H9 (cell line): ENCODE data around the gene KCNJ16. TPM values are rescaled to one million over a fixed set of nuclear protein-coding genes. Genes with fewer than 3 reads are reported as not detected.

Experiments used
- DNase-seq: peaks from one replicate; pipeline ENCODE4 v3.0.0-alpha.2; 2017
- H2AFZ ChIP-seq: one replicate; pipeline ENCODE4 v1.6.1; 2013; ENCODE audit warnings: mild to moderate bottlenecking, low read length, control low read depth, moderate library complexity
- H2AK5ac ChIP-seq: 2 replicates; pipeline ENCODE4 v1.6.1; 2013; ENCODE audit warnings: low read length, control low read depth, mixed read lengths; ENCODE audit not compliant: insufficient read length
- H2BK120ac ChIP-seq: one replicate; pipeline ENCODE4 v1.6.1; 2013; ENCODE audit warnings: low read depth, mild to moderate bottlenecking, low read length, control low read depth, inconsistent platforms; ENCODE audit not compliant: poor library complexity, severe bottlenecking
- H2BK12ac ChIP-seq: 2 replicates; pipeline ENCODE4 v1.6.1; 2013; ENCODE audit warnings: low read length, control low read depth, mixed read lengths, low read depth; ENCODE audit not compliant: insufficient read length
- H2BK15ac ChIP-seq: 2 replicates; pipeline ENCODE4 v1.6.1; 2013; ENCODE audit warnings: low read depth, low read length, control low read depth
- H2BK20ac ChIP-seq: one replicate; pipeline ENCODE4 v1.6.1; 2013; ENCODE audit warnings: low read depth, mild to moderate bottlenecking, low read length, control low read depth, inconsistent platforms; ENCODE audit not compliant: poor library complexity, severe bottlenecking
- H2BK5ac ChIP-seq: 2 replicates; pipeline ENCODE4 v1.6.1; 2013; ENCODE audit warnings: low read length, control low read depth, mixed read lengths; ENCODE audit not compliant: insufficient read length
- H3K14ac ChIP-seq: 2 replicates; pipeline ENCODE4 v1.6.1; 2013; ENCODE audit warnings: low read length, control low read depth; ENCODE audit not compliant: insufficient read depth
- H3K18ac ChIP-seq: 2 replicates; pipeline ENCODE4 v1.6.1; 2013; ENCODE audit warnings: low read depth, mild to moderate bottlenecking, mixed read lengths, low read length, control low read depth; ENCODE audit not compliant: insufficient read length
- H3K23ac ChIP-seq: 2 replicates; pipeline ENCODE4 v1.6.1; 2013; ENCODE audit warnings: low read length, control low read depth, mixed read lengths, low read depth; ENCODE audit not compliant: insufficient read length
- H3K23me2 ChIP-seq: 2 replicates; pipeline ENCODE4 v1.6.1; 2013; ENCODE audit warnings: low read depth, mild to moderate bottlenecking, mixed read lengths, low read length, control low read depth; ENCODE audit not compliant: insufficient read length, poor library complexity, severe bottlenecking
- H3K27ac ChIP-seq: 2 replicates; pipeline ENCODE4 v1.5.1; 2013; ENCODE audit warnings: low read length, control low read depth, mixed read lengths, low read depth; ENCODE audit not compliant: insufficient read length
- H3K27me3 ChIP-seq: 2 replicates; pipeline ENCODE4 v1.6.1; 2013; ENCODE audit warnings: low read length, control low read depth, inconsistent platforms; ENCODE audit not compliant: insufficient read depth
- H3K4ac ChIP-seq: 2 replicates; pipeline ENCODE4 v1.6.1; 2013; ENCODE audit warnings: low read depth, mild to moderate bottlenecking, control low read depth, inconsistent platforms, low read length, moderate library complexity
- H3K4me1 ChIP-seq: 2 replicates; pipeline ENCODE4 v1.6.1; 2013; ENCODE audit warnings: low read length, control low read depth, inconsistent platforms; ENCODE audit not compliant: insufficient read depth
- H3K4me2 ChIP-seq: 2 replicates; pipeline ENCODE4 v1.6.1; 2013; ENCODE audit warnings: low read length, control low read depth, mixed read lengths; ENCODE audit not compliant: insufficient read length, insufficient read depth
- H3K56ac ChIP-seq: 2 replicates; pipeline ENCODE4 v1.6.1; 2013; ENCODE audit warnings: low read depth, mild to moderate bottlenecking, mixed read lengths, low read length, control low read depth; ENCODE audit not compliant: insufficient read length
- H3K79me1 ChIP-seq: 2 replicates; pipeline ENCODE4 v1.6.1; 2013; ENCODE audit warnings: low read depth, mild to moderate bottlenecking, moderate library complexity, low read length, control low read depth, inconsistent platforms; ENCODE audit not compliant: insufficient read depth, poor library complexity, severe bottlenecking
- H3K79me2 ChIP-seq: 2 replicates; pipeline ENCODE4 v1.6.1; 2013; ENCODE audit warnings: low read length, control low read depth, inconsistent platforms; ENCODE audit not compliant: insufficient read depth
- H3K9ac ChIP-seq: 2 replicates; pipeline ENCODE4 v1.6.1; 2013; ENCODE audit warnings: low read length, control low read depth, mixed read lengths; ENCODE audit not compliant: insufficient read length; ENCODE audit errors: extremely low read depth
- H3K9me3 ChIP-seq: one replicate; pipeline ENCODE4 v1.6.1; 2013; ENCODE audit warnings: low read depth, low read length, inconsistent platforms; ENCODE audit not compliant: control insufficient read depth
- H3T11ph ChIP-seq: one replicate; pipeline ENCODE4 v1.6.1; 2013; ENCODE audit warnings: mild to moderate bottlenecking, low read length, control low read depth, inconsistent platforms
- H4K20me1 ChIP-seq: one replicate; pipeline ENCODE4 v1.6.1; 2013; ENCODE audit not compliant: control insufficient read depth, insufficient read length, insufficient read depth
- H4K5ac ChIP-seq: 2 replicates; pipeline ENCODE4 v1.6.1; 2013; ENCODE audit warnings: low read depth, mild to moderate bottlenecking, mixed read lengths, low read length, control low read depth; ENCODE audit not compliant: insufficient read length
- H4K8ac ChIP-seq: replicated peaks from 2 replicates; pipeline ENCODE4 v1.6.1; 2013; ENCODE audit warnings: low read length, control low read depth, mixed read lengths, low read depth; ENCODE audit not compliant: insufficient read length
- H4K91ac ChIP-seq: 2 replicates; pipeline ENCODE4 v1.6.1; 2013; ENCODE audit warnings: low read depth, mild to moderate bottlenecking, moderate library complexity, mixed read lengths, low read length, control low read depth; ENCODE audit not compliant: insufficient read length
- H3K27ac Mint-ChIP-seq, 3 experiments: 2 replicates in 2 of 3; 3 replicates in 1 of 3; pipeline ENCODE4 v1.8.0; 2020 to 2021; ENCODE audit warnings: mixed read lengths in 3 of 3, mild to moderate bottlenecking in 1 of 3, moderate library complexity in 1 of 3
- H3K27me3 Mint-ChIP-seq: 2 replicates; pipeline ENCODE4 v1.8.0; 2021; ENCODE audit warnings: low read depth, mild to moderate bottlenecking, moderate library complexity, mixed read lengths
- H3K36me3 Mint-ChIP-seq, 3 experiments: 2 replicates in 2 of 3; 3 replicates in 1 of 3; pipeline ENCODE4 v1.8.0; 2020 to 2021; ENCODE audit warnings: low read depth in 3 of 3, mixed read lengths in 3 of 3; ENCODE audit not compliant: insufficient read depth in 1 of 3
- H3K4me1 Mint-ChIP-seq, 2 experiments: 2 replicates each; pipeline ENCODE4 v1.8.0; 2020; ENCODE audit warnings: mixed read lengths in 2 of 2
- H3K4me3 Mint-ChIP-seq, 2 experiments: 2 replicates in 1 of 2; 3 replicates in 1 of 2; pipeline ENCODE4 v1.8.0; 2020 to 2021; ENCODE audit warnings: mild to moderate bottlenecking in 2 of 2, mixed read lengths in 2 of 2, moderate library complexity in 1 of 2
- H3K9me3 Mint-ChIP-seq, 2 experiments: 2 replicates in 1 of 2; 3 replicates in 1 of 2; pipeline ENCODE4 v1.8.0; 2020; ENCODE audit warnings: mild to moderate bottlenecking in 2 of 2, mixed read lengths in 2 of 2, moderate library complexity in 1 of 2
- WGBS: extraction: QIAGEN DNeasy Blood & Tissue Kit; methylation state at CpG from one replicate; pipeline ENCODE4 v1.1.7; 2013; ENCODE audit warnings: missing lambda C conversion rate, low lambda C conversion rate, mixed read lengths; ENCODE audit not compliant: insufficient read length; ENCODE audit errors: extremely low coverage; 5-methylcytosine and 5-hydroxymethylcytosine counted together
- total RNA-seq: library from RNA; stranded (reverse); gene quantifications from 2 replicates; pipeline ENCODE4 v1.2.1, GENCODE V29; 2021
- TF ChIP-seq, protein P1 (sequence below): fragments of 200-600 bp; sonication (generic); conservative IDR thresholded peaks from 3 replicates; pipeline ENCODE4 v1.8.0; 2021; ENCODE audit warnings: antibody characterized with exemption, mild to moderate bottlenecking

The KCNJ16 gene
- total RNA-seq, 1 experiment from 2014 or later, result not detected

DNA sequence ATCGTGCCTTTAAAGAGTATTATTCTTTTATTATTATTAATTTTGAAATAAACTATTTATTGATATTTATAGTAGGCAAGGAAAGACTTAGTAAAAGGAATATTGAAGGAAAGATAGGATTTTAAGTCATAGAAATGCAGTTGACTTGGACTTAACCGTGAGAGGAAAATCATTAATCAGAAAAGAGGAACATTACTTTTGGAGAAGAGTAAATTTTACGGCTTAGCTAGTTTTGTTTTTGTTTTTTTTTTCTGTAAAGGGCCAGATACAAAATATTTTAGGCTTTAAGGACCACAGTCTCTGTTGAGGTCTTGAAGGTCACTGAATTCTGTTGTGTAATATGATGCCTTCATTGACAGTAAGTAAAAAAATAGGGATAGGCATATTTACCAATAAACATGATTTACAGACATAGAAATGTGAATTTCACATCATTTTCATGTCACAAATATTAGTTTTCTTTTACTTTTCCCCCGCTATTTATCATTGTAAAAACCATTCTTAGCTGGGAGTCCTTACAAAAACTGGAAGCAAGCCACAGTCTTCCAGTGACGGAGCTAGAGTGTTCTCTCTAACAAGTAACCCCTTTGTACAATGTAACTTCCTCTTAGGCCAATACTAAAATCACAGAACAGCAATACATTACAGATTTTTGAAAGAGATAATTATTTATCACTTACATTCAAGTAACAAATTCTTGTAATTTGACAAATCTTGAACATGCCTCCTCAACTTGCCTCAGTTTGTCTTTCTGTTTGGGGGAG is 2.3 kb upstream of the KCNJ16 start:
- Histone ChIP-seq H3K14ac (no peak overlapping the region), H2BK12ac (no peak overlapping the region), H2BK5ac (no peak overlapping the region), H3K9ac (no peak overlapping the region), H3K9me3 (no peaks in the 10 kb centered on the region), H3K27ac (no peak overlapping the region), H3K4me2 (no peak overlapping the region), H4K5ac (no peak overlapping the region), H3K56ac (no peak overlapping the region), H3K23me2 (no peaks in the 10 kb centered on the region), H3K79me1 (no peaks in the 10 kb centered on the region), H4K8ac (no peak overlapping the region), H3K27me3 (no peaks in the 10 kb centered on the region), H2BK20ac (no peak overlapping the region), H3T11ph (no peak overlapping the region), H2AFZ (no peak overlapping the region), H3K23ac (no peak overlapping the region), H3K4ac (no peak overlapping the region), H3K4me1 (no peaks in the 10 kb centered on the region; the same call in 1 of the 2 replicates), H2AK5ac (no peak overlapping the region), H2BK120ac (no peak overlapping the region), H3K79me2 (no peaks in the 10 kb centered on the region), H4K20me1 (no peaks in the 10 kb centered on the region), H4K91ac (no peak overlapping the region), H3K18ac (no peak overlapping the region), H2BK15ac (no peak overlapping the region)
- TF ChIP-seq, protein P1, sequence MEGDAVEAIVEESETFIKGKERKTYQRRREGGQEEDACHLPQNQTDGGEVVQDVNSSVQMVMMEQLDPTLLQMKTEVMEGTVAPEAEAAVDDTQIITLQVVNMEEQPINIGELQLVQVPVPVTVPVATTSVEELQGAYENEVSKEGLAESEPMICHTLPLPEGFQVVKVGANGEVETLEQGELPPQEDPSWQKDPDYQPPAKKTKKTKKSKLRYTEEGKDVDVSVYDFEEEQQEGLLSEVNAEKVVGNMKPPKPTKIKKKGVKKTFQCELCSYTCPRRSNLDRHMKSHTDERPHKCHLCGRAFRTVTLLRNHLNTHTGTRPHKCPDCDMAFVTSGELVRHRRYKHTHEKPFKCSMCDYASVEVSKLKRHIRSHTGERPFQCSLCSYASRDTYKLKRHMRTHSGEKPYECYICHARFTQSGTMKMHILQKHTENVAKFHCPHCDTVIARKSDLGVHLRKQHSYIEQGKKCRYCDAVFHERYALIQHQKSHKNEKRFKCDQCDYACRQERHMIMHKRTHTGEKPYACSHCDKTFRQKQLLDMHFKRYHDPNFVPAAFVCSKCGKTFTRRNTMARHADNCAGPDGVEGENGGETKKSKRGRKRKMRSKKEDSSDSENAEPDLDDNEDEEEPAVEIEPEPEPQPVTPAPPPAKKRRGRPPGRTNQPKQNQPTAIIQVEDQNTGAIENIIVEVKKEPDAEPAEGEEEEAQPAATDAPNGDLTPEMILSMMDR, result no peak
- Mint-ChIP-seq H3K9me3 (no peaks in the 10 kb centered on the region), H3K27ac (no peak overlapping the region), H3K27me3 (no peaks in the 10 kb centered on the region), H3K4me1 (peaks cover 10 to 17% of the 10 kb centered on the region in 2 experiments), H3K36me3 (no peaks in the 10 kb centered on the region), H3K4me3 (no peak overlapping the region)
- DNase-seq, result no peak
- WGBS, result no CpG with 5 or more reads among the region's 5 CpGs
